T-helper 17 cell (primary cell): Measurements from ENCODE around the gene FAM3C. TPM values are rescaled to one million over a fixed set of nuclear protein-coding genes. Genes with fewer than 3 reads are reported as not detected.
A peak's percentile ranks its signal among the peaks of the same experiment; 100 is the strongest.
"Not testable (repeated sequence)": the region's sequence is repeated elsewhere in the genome, so short reads cannot be mapped to it uniquely, and the experiment has no call there.

ENCODE experiments used
- ATAC-seq: fragments of 150-1000 bp; cut with Tn5 transposase; 2 replicates; pipeline ENCODE4 v1.10.0; 2021; ENCODE audit warnings: mild to moderate bottlenecking, moderate library complexity
- DNase-seq, 3 donors: peaks; one replicate each; pipeline versions ENCODE4 v3.0.0 to v3.0.0-alpha.2; 2020 to 2021
- H3K9me3 ChIP-seq: one replicate; pipeline ENCODE4 v1.7.0; 2013; ENCODE audit warnings: low read length, mild to moderate bottlenecking; ENCODE audit not compliant: control insufficient read depth, poor library complexity, severe bottlenecking
- H3K27ac Mint-ChIP-seq: one replicate; pipeline ENCODE4 v1.8.0; 2022; ENCODE audit warnings: mild to moderate bottlenecking, moderate library complexity, mixed read lengths
- H3K27me3 Mint-ChIP-seq: one replicate; pipeline ENCODE4 v1.8.0; 2022; ENCODE audit warnings: mixed read lengths
- H3K36me3 Mint-ChIP-seq: one replicate; pipeline ENCODE4 v1.8.0; 2022; ENCODE audit warnings: low read depth, mixed read lengths
- H3K4me1 Mint-ChIP-seq: one replicate; pipeline ENCODE4 v1.8.0; 2022; ENCODE audit warnings: mild to moderate bottlenecking, mixed read lengths
- H3K4me3 Mint-ChIP-seq: one replicate; pipeline ENCODE4 v1.8.0; 2022; ENCODE audit warnings: mild to moderate bottlenecking, moderate library complexity, mixed read lengths
- total RNA-seq, 4 donors: library from RNA in 2 of 4; stranded (reverse) in 2 of 4; gene quantifications; one replicate each; pipeline ENCODE4 v1.2.3 and lab custom pipeline; 2022 to 2026

FAM3C gene
- total RNA-seq, 2 donors from 2014 or later = 10.6 to 16.6 TPM

DNA sequence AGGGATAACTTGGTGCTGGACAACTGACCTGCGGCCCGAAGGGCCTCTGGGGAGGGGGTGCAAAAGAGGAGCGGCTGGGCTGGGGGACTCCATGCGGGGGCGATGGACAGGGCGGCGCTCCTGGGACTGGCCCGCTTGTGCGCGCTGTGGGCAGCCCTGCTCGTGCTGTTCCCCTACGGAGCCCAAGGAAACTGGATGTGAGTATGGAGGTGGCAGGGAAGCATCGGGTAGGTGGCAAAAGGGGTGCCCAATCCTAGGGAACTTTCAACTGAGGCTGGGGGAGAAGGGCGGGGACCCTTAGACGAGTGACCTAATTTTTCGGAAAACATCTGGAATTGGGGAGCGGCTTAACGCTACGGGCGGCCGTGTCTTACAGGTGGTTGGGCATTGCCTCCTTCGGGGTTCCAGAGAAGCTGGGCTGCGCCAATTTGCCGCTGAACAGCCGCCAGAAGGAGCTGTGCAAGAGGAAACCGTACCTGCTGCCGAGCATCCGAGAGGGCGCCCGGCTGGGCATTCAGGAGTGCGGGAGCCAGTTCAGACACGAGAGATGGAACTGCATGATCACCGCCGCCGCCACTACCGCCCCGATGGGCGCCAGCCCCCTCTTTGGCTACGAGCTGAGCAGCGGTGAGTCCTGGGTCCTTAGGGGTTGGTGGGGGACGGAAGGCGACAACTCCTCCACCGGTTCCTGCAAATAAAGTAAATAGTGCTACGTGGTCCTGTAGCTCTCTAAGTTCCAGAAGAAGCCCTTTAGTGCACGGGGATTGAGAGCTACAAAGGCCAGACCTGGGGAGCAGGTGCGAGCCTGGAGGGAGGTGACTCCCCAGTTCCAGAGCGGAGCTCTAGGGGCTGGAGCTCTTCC, 66.7 kb downstream of the FAM3C start:
- peaks cover 12% of the 10 kb centered on the region for H3K4me1 Mint-ChIP-seq
- no peaks in the 10 kb centered on the region for H3K36me3 Mint-ChIP-seq
- ATAC-seq (peak; percentile 36), DNase-seq (no peak)
- H3K27ac Mint-ChIP-seq = no peak overlapping the region
- no peaks in the 10 kb centered on the region for H3K9me3 ChIP-seq
- peaks cover 71% of the 10 kb centered on the region for H3K27me3 Mint-ChIP-seq
- peak overlapping the region; percentile 76 for H3K4me3 Mint-ChIP-seq

DNA sequence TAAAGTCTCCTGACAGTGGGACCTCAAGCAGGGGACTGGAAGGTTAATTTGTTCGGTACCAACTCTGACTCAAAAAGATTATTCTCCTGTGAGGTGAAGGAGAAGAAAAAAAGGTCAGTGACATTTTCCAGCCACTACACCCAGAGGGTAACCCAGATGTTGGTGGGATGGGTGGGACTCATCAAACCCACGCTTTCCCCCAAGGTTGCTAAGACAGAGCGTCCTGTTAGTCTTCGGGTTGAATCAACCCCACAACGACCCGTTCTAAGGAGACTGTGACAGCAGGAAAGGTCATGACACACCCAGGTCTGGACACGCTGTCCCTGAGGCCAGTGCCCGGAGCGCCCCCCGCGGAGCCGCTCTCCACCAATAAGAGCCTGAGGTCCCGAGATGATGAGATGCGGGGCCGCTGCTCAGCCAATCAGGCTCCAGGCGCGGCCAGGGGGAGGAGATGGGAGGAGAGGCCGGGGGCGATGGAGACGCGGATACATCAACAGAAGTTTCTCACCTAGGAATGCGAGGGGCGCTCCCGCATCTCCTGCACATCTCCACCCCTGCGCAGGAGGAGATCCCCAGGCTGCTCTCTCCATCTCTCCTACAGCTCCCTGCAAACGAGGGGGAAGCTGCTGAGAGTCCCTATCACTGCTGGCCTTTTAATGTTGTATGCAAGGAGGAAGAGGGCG, 67.5 kb downstream of the FAM3C start, which contains the start of gene WNT16:
WNT16 (plus strand) TSS at position 493 of the 683 bp plus-strand sequence. CDS start 293 bp downstream, outside the sequence.
- Mint-ChIP-seq H3K4me3 (peak within 1 kb of the TSS; percentile 76), H3K4me1 (peaks cover 12% of the 10 kb centered on the region), H3K36me3 (no peaks in the 10 kb centered on the region), H3K27ac (no peak within 1 kb of the TSS), H3K27me3 (peaks cover 72% of the 10 kb centered on the region)
- no peak for DNase-seq
- ATAC-seq = no peak
- H3K9me3 ChIP-seq = no peaks in the 10 kb centered on the region

DNA sequence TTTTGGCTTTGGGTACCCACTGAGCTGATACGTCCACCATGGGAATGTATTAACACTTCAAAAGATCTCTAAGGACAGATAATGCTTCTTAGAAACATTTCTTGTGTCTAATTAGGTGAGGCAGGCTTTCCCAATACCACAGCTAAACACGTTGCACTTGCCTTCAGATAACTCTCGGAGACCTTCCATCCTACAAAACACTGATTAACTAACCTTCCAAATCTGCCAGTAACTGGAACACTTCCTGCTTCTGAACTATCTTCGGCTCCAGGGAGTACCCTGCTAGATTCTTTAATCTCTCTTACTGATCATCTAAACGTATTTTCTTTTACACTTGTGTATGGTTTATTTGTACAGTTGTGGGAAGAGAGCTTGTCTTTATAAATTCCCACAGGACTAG, 68.4 kb downstream of the FAM3C start:
- H3K9me3 ChIP-seq = no peaks in the 10 kb centered on the region
- Mint-ChIP-seq H3K27me3 (peaks cover 75% of the 10 kb centered on the region), H3K27ac (no peak overlapping the region), H3K36me3 (no peaks in the 10 kb centered on the region), H3K4me1 (peaks cover 12% of the 10 kb centered on the region), H3K4me3 (no peak overlapping the region)
- ATAC-seq = no peak
- DNase-seq = no peak

DNA sequence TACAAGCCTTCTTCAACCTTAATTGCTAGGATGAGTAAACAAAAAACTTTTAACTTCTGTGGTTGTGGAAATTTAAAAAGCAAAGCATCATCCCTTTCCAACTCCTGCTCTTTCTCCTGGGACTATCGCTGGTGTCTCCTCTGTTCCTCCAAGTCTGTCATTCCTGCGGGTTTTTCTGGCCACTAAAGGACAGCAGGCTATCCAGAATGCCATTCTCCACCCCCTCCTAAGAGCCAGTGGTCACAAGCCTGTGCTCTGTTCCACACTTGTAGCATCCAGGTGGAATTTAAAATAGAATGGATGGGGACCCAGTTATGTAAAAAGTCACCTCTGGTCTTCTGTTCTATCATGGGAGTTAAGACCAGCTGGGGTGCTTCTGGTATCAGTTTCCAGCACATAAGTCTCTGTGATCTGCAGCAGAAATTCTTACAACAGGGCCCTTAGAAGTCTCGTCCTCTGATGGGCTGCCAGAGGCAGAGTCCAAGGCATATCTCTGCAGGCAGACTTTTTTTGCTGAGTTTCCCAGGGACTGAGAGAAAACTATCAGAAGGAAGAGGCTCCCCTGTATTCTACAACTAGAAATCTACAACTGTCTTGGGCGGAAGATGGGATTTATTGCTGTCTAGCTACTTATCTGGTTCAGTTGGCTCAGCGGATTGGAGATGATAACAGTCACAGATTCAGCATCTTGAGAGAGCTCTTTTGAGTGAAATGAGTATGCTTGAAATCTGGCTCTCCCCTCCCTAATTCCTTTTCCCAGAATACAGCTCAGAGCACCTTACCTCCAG, 72.4 kb downstream of the FAM3C start:
- DNase-seq = no peak
- Mint-ChIP-seq H3K27ac (no peak overlapping the region), H3K4me3 (no peak overlapping the region), H3K36me3 (peaks cover 2% of the 10 kb centered on the region), H3K4me1 (peaks cover 7% of the 10 kb centered on the region), H3K27me3 (peaks cover 61% of the 10 kb centered on the region)
- ATAC-seq = no peak
- no peaks in the 10 kb centered on the region for H3K9me3 ChIP-seq

DNA sequence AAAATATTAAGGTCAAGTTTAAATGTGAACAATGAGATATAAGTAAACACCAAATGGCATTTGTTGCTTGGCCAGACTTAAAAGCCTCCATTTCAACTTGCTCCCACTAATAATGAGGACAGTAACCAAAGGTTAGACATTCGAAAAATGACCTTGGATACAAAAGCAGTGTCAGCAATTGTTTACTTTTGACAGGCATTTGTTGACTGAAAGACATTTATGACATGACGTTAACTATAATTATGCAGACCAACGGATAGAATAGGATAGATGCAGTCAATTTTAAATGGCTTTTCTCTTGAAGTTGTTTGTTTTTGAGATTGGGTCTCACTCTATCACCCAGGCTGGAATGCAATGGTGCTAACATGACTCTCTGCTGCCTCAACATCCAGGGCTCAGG, 73.6 kb downstream of the FAM3C start:
- no peaks in the 10 kb centered on the region for H3K4me1 Mint-ChIP-seq
- ATAC-seq = no peak
- DNase-seq = no peak
- H3K4me3 Mint-ChIP-seq = no peak overlapping the region
- H3K27ac Mint-ChIP-seq = no peak overlapping the region
- no peaks in the 10 kb centered on the region for H3K9me3 ChIP-seq
- H3K27me3 Mint-ChIP-seq = peaks cover 49% of the 10 kb centered on the region
- H3K36me3 Mint-ChIP-seq = peaks cover 2% of the 10 kb centered on the region

DNA sequence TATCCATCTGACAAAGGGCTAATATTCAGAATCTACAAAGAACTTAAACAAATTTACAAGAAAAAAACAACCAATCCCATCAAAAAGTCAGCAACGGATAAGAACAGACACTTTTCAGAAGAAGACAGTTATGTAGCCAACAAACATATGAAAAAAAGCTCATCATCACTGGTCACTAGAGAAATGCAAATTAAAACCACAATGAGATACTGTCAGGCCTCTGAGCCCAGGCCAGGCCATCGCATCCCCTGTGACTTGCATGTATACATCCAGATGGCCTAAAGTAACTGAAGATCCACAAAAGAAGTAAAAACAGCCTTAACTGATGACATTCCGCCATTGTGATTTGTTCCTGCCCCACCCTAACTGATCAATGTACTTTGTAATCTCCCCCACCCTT, 80.9 kb downstream of the FAM3C start:
- not testable (repeated sequence) for H3K27ac Mint-ChIP-seq, DNase-seq, ATAC-seq, H3K36me3 Mint-ChIP-seq, H3K9me3 ChIP-seq, H3K4me1 Mint-ChIP-seq
- H3K27me3 Mint-ChIP-seq = peaks cover 37% of the 10 kb centered on the region
- peak overlapping the region; percentile 46 for H3K4me3 Mint-ChIP-seq

DNA sequence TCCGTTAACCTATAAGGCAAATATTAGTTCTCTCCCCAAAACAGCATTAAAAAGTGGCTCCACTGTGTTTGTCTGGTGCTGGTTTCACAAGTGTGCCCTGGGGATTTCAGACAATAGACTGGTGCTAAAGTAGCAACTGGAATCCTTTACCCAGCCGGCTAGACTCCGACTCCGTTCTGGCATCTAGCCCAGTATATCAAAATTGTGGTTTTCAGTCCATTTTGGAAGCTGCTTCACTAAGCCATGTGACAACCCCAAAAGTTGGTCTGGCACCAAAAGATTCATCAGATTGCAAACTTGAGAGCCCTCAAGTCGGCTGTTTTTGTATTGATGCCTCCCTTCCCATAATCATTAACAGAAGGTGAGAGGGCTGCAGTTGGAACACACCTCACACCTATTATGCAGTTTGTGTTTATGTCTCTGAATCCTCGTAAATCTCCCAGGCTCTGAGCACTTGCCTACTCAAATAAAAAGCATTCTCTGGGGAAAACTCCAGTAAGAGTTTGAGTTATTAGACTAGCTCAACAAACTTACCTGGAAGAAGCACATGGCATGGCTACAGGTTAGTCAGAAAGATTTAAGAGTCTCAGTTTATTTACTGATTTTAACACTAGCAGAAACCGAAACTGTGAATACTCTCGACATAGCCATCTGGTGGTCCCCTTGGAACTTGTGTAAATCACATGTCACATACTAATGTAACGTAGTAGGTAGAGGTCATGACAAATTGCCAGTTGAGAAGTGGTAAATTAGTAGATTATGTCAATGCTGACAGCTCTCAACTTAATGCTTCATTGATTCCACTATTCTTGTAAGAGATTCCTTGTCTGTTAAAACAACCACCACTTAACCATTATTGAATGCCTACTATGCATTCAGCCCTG, 82.1 kb downstream of the FAM3C start:
- ATAC-seq = no peak
- Mint-ChIP-seq H3K36me3 (no peaks in the 10 kb centered on the region), H3K4me3 (no peak overlapping the region), H3K27me3 (peaks cover 42% of the 10 kb centered on the region), H3K4me1 (peaks cover 3% of the 10 kb centered on the region), H3K27ac (no peak overlapping the region)
- H3K9me3 ChIP-seq = no peaks in the 10 kb centered on the region
- no peak for DNase-seq

DNA sequence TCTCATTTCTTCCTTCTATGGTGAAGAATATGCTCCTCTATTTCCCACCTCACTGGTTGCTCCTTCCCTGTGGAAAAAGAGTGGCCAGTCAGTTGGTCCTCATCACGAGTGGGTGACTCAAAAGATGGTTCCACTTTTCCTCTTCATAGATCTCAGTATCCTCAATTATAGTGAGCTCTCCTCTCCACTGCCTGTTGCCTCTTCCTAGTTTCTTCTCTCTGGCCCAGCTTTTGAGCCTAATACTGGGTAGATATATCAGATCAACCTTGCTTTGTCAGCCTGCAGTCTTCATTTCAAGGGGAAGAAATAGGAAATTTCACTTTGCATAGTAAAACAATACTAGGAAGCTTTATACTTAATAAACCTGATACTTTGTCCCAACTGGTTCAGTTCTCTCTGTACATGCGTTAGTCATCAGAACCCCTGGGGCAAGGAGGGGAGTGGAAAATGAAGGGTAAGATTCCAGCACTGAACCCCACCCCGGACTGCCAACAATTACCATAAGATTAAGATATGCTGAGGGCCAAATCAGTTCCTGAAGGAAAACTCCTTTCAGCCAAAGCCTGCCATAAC, 82.8 kb downstream of the FAM3C start:
- ATAC-seq = no peak

DNA sequence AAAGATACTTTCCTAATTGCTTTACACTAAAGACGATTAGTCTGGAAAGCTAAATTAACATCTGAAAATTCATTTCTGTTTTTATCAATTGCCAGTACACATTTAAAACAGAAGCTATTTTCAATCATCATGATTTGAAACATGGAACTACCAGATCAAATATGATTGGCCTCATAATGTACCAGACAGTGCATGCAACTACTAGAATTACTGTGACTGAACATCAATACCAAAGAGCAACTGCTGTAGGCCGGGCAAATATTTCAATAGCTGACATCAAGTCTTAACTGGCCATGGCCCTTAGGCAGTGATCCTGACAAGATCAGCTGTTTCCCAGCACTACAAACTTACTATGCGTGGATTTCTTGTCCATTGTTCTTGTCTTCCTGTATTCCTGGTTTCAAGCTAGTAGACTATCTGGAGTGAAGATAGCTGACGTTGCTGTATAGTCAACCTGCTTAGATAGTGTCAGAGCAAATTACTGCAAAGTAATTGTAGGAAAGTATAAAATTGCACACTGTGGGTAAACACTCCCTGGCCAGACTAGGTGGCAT, 89.0 kb downstream of the FAM3C start:
- H3K27me3 Mint-ChIP-seq = peaks cover 45% of the 10 kb centered on the region
- no peaks in the 10 kb centered on the region for H3K9me3 ChIP-seq
- H3K4me3 Mint-ChIP-seq = no peak overlapping the region
- H3K36me3 Mint-ChIP-seq = peaks cover 2% of the 10 kb centered on the region
- DNase-seq (no peak), ATAC-seq (no peak)
- no peak overlapping the region for H3K27ac Mint-ChIP-seq
- no peaks in the 10 kb centered on the region for H3K4me1 Mint-ChIP-seq

More for the DNA sequence above, 82.8 kb downstream of the FAM3C start:
- Mint-ChIP-seq H3K27ac (no peak overlapping the region), H3K4me3 (no peak overlapping the region), H3K36me3 (no peaks in the 10 kb centered on the region), H3K27me3 (peaks cover 50% of the 10 kb centered on the region), H3K4me1 (peaks cover 3% of the 10 kb centered on the region)
- no peaks in the 10 kb centered on the region for H3K9me3 ChIP-seq
- DNase-seq = no peak

DNA sequence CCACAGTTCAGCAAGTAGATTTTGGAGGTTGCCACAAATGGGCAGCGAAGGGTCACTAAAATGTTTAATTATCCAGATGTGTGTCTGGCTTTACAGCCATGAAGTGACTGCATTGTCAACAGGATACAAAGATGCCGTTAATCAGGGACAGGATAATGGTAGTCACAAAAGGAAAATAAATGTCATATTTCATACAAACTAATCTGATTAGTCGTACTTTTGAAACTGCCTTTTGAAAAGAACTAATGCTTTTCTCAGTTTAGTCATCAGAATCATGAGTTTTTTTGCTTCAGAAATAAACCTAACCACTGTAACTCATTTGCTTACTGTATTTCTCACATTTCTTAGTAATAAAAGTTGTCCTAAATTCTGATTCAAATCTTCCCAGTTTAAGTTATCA, 89.5 kb downstream of the FAM3C start:
- DNase-seq (no peak), ATAC-seq (no peak)
- no peaks in the 10 kb centered on the region for H3K4me1 Mint-ChIP-seq
- H3K27ac Mint-ChIP-seq = no peak overlapping the region
- peaks cover 50% of the 10 kb centered on the region for H3K27me3 Mint-ChIP-seq
- H3K4me3 Mint-ChIP-seq = no peak overlapping the region
- H3K9me3 ChIP-seq = no peaks in the 10 kb centered on the region
- H3K36me3 Mint-ChIP-seq = peaks cover 2% of the 10 kb centered on the region

DNA sequence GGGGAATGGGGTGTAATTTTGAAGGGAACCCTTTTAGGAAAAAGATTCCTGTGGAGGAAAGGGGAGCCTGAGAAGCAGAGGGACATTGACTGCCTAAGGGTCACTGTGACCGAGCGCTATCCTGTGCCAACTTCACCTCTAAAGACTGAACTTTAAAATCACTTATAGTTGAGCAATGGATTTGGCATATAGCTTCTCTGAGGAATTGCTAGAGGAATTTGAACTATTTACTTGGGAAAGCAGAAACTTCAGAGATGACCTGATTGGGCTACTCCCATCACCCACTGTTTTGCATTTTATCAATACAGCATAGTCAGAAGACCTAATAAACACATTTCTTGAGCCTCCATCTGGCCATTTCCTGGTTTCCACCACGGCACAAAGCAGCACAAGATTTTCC, 91.0 kb downstream of the FAM3C start:
- H3K4me1 Mint-ChIP-seq = no peaks in the 10 kb centered on the region
- H3K27me3 Mint-ChIP-seq = peaks cover 65% of the 10 kb centered on the region
- no peak overlapping the region for H3K27ac Mint-ChIP-seq
- no peaks in the 10 kb centered on the region for H3K9me3 ChIP-seq
- no peak overlapping the region for H3K4me3 Mint-ChIP-seq
- ATAC-seq (no peak), DNase-seq (no peak)
- H3K36me3 Mint-ChIP-seq = peaks cover 2% of the 10 kb centered on the region

DNA sequence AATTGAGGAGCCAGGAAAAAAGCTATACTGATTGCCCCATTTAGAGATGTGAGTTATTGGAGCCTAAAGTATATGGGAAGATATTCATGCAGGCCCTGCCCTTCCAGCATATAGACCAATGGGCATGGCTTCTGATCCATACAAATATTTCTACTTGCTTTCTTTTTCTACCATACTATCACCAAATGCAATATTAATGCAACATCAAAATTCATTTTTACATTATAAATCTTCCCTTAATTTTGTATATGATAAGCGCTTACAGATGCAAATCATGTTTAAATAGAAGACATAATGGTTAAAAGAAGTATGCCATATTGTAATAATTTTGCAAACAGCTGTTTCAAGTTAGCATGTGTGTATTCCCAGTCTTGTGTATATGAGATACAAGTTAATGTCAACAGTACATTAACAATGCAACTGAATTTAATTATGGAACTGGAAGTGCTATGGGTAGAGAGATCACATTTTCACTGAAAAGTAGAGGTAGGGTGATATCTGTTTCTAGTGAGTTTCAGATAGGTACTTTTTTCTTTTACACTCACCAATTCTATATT, 91.9 kb downstream of the FAM3C start:
- H3K27me3 Mint-ChIP-seq = peaks cover 62% of the 10 kb centered on the region
- peaks cover 2% of the 10 kb centered on the region for H3K36me3 Mint-ChIP-seq

More for the DNA sequence above, 91.9 kb downstream of the FAM3C start:
- no peaks in the 10 kb centered on the region for H3K9me3 ChIP-seq
- H3K27ac Mint-ChIP-seq = no peak overlapping the region
- DNase-seq = no peak
- no peak overlapping the region for H3K4me3 Mint-ChIP-seq
- no peaks in the 10 kb centered on the region for H3K4me1 Mint-ChIP-seq
- ATAC-seq = no peak
